Esophagus muscularis mucosa (tissue), 3 donors: ENCODE results near the gene CCDC34.

Experiments
- POLR2A ChIP-seq: fragments of 450-650 bp; IDR thresholded peaks from one replicate; pipeline ENCODE4 v1.6.1; 2017; ENCODE audit warnings: antibody characterized with exemption, moderate library complexity, mild to moderate bottlenecking, low read depth
- POLR2AphosphoS5 ChIP-seq, 2 donors: sonication (generic); formaldehyde crosslinking; IDR thresholded peaks; one replicate each; pipeline ENCODE4 v1.6.1; 2017; ENCODE audit warnings: antibody characterized with exemption in 2 of 2
- TF ChIP-seq, protein P1 (sequence below), 3 experiments: fragments of 200-600 bp in 2 of 3; fragments of 450-650 bp in 1 of 3; sonication (generic) in 2 of 3; IDR thresholded peaks; one replicate each; pipeline ENCODE4 v1.5.1; 2017 to 2019; ENCODE audit warnings: antibody characterized with exemption in 3 of 3, mild to moderate bottlenecking in 2 of 3, moderate library complexity in 1 of 3

DNA sequence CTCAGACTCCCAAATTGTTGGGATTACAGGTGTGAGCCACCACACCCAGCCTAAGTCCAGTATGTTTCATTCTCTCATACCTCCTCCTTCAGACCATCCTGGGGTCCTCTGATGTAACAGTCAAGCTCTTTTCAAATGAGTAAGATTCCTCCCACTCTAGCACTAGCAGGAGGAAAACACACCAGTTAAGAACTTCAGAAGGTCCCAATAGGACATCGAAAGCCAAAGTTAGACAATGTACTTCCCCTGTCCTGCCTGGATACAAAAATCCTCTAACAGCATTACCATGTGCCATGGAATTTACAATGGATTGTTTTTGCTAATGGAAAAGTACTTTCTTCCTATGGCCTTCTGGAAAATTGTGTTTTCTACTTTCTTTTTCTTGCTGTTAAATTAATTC lies 67.1 kb downstream of the CCDC34 start:
- TF ChIP-seq, protein P1, sequence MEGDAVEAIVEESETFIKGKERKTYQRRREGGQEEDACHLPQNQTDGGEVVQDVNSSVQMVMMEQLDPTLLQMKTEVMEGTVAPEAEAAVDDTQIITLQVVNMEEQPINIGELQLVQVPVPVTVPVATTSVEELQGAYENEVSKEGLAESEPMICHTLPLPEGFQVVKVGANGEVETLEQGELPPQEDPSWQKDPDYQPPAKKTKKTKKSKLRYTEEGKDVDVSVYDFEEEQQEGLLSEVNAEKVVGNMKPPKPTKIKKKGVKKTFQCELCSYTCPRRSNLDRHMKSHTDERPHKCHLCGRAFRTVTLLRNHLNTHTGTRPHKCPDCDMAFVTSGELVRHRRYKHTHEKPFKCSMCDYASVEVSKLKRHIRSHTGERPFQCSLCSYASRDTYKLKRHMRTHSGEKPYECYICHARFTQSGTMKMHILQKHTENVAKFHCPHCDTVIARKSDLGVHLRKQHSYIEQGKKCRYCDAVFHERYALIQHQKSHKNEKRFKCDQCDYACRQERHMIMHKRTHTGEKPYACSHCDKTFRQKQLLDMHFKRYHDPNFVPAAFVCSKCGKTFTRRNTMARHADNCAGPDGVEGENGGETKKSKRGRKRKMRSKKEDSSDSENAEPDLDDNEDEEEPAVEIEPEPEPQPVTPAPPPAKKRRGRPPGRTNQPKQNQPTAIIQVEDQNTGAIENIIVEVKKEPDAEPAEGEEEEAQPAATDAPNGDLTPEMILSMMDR (IDR thresholded peaks at IDR 0.05): no peak
- TF ChIP-seq POLR2AphosphoS5 (IDR thresholded peaks at IDR 0.05) (no peak), POLR2A (no peak)
